ENCODE data around the gene KRT1. TPM values are rescaled to one million over a fixed set of nuclear protein-coding genes. Genes with fewer than 3 reads are reported as not detected.

The KRT1 gene
- total RNA-seq, 2 donors from 2014 or later = not detected

DNA sequence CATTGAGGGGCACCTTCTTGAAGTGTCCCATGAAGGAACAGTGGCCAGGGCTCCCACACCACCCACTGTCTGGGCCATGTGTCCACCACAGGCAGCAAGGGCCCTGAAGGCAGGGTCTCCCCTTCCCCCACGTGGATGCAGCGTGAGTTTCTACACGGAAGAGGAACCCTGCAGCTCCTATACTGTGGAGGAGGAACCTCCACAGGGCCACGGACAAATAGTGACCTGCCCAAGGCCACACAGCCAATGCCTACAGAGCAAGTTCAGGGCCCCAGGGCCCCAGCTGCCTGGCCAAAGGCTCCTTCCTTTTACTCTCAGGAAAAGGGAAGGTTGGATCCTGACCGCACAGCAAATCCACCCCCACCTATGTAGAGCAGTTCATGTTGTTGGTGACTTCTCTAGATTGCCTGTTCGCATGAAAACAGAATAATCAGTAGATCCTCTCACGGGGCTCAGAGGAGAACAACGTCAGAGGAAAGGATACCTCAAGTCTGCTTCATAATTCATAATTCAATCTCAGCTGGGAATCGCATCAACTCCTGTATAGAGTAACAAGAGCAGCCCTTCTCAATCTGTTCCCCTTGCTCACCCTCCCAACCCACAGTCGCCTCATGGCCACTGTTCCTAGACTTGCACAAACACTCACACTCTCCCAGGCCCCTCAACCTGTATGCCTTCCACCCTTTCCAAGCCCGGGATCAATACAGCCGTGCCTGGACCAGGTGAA is 50.8 kb downstream of the KRT1 start:
- Mint-ChIP-seq H3K9me3 (no peaks in the 10 kb centered on the region), H3K4me3 (no peak overlapping the region), H3K27ac (peak overlapping the region in 1 of 2 donors; percentile 62), H3K4me1 (ENCODE audit: low read depth in 2 of 2) (peaks cover 40 to 67% of the 10 kb centered on the region in 2 donors), H3K27me3 (no peaks in the 10 kb centered on the region), H3K36me3 (no peaks in the 10 kb centered on the region)
- DNase-seq (ENCODE audit: low spot score) (no peak), ATAC-seq (peak; percentile 32 to 34)

- H3K36me3 Mint-ChIP-seq = no peaks in the 10 kb centered on the region
- no peak overlapping the region for H3K4me3 Mint-ChIP-seq
- peak overlapping the region in 1 of 2 donors; percentile 62 for H3K27ac Mint-ChIP-seq
- no peaks in the 10 kb centered on the region for H3K9me3 Mint-ChIP-seq
- peaks cover 34 to 62% of the 10 kb centered on the region in 2 donors for H3K4me1 Mint-ChIP-seq (ENCODE audit: low read depth in 2 of 2)
- H3K27me3 Mint-ChIP-seq = no peaks in the 10 kb centered on the region
- DNase-seq (ENCODE audit: low spot score) (no peak), ATAC-seq (no peak)
Measured at GRCh38 chr12:52628841-52629240, 51.4 kb downstream of the KRT1 start.

- H3K27ac Mint-ChIP-seq = peak overlapping the region in 1 of 2 donors; percentile 62
- H3K36me3 Mint-ChIP-seq = no peaks in the 10 kb centered on the region
- no peaks in the 10 kb centered on the region for H3K27me3 Mint-ChIP-seq
- ATAC-seq (no peak), DNase-seq (ENCODE audit: low spot score) (no peak)
- H3K4me3 Mint-ChIP-seq = no peak overlapping the region
- no peaks in the 10 kb centered on the region for H3K9me3 Mint-ChIP-seq
- H3K4me1 Mint-ChIP-seq (ENCODE audit: low read depth in 2 of 2) = peaks cover 27 to 60% of the 10 kb centered on the region in 2 donors
Measured at GRCh38 chr12:52628111-52628507, 52.1 kb downstream of the KRT1 start.

DNA sequence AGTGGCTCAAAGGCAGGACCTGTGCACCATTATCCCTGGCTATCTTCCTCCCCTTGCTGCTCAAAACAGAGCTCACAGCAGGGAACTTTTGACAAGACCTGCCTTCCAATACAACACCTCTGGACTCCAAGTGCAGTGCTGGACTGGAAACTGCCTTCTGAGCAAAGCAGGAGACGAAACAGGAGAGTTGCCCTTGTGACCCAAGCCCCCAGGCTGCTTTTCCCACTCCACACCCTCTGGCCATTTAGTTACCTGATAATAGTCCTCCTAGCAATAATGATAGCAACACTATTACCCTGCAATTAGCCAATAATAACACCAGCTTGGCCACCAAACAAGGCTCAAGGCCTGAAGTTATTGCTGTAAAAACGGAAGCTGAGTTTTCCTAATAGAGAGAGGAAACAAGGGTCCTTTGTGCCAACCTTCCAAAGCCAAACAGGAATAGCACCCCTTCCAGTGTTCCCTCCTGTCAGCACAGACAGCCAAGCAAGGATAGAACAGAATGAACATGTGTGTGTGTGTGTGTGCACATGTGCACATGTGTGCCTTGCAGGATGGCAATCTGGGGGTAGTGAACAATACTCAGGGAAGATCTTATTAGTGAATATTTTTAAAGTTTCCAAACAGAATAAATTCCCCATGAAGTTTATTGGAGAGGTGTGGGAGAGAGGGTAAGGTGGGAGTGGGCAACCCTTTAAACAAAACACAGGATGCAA is 52.7 kb downstream of the KRT1 start:
- Mint-ChIP-seq H3K27ac (peak overlapping the region in 1 of 2 donors; percentile 13), H3K9me3 (no peaks in the 10 kb centered on the region), H3K4me3 (no peak overlapping the region), H3K36me3 (no peaks in the 10 kb centered on the region), H3K4me1 (ENCODE audit: low read depth in 2 of 2) (peaks cover 26 to 62% of the 10 kb centered on the region in 2 donors), H3K27me3 (no peaks in the 10 kb centered on the region)
- ATAC-seq (no peak), DNase-seq (ENCODE audit: low spot score) (no peak)

Other genes starting within 250 kb of the KRT1 start
- gene KRT75, start 246.0 kb downstream of the KRT1 start, total RNA-seq = not detected
- gene KRT6B, start 228.3 kb downstream of the KRT1 start, total RNA-seq = not detected
- not detected for gene KRT6C, start 206.6 kb downstream of the KRT1 start, total RNA-seq
- gene KRT6A, start 187.2 kb downstream of the KRT1 start, total RNA-seq = not detected
- gene KRT5, start 160.0 kb downstream of the KRT1 start, total RNA-seq = not detected
- gene KRT71, start 127.3 kb downstream of the KRT1 start, total RNA-seq = not detected
- not detected for gene KRT74, start 106.6 kb downstream of the KRT1 start, total RNA-seq
- gene KRT72, start 78.9 kb downstream of the KRT1 start, total RNA-seq = under 1 TPM in 1 of 2 donors, not detected in 1; 0.43 TPM
- gene KRT73, start 61.8 kb downstream of the KRT1 start, total RNA-seq = under 1 TPM in 1 of 2 donors, not detected in 1; 0.52 TPM
- gene KRT2, start 28.2 kb downstream of the KRT1 start, total RNA-seq = not detected
- gene KRT77, start 23.1 kb upstream of the KRT1 start, total RNA-seq = not detected
- not detected for gene KRT76, start 96.9 kb upstream of the KRT1 start, total RNA-seq
- gene KRT3, start 115.7 kb upstream of the KRT1 start, total RNA-seq = not detected
- not detected for gene KRT4, start 133.7 kb upstream of the KRT1 start, total RNA-seq
- not detected for gene KRT79, start 153.9 kb upstream of the KRT1 start, total RNA-seq
- not detected for gene KRT78, start 168.6 kb upstream of the KRT1 start, total RNA-seq
- gene KRT8, start 224.7 kb upstream of the KRT1 start, total RNA-seq = under 1 TPM in 1 of 2 donors, not detected in 1; 0.33 TPM